ENCODE measurements around the gene NCOA1.
A peak's percentile ranks its signal among the peaks of the same experiment; 100 is the strongest.
"Not testable (repeated sequence)": the region's sequence is repeated elsewhere in the genome, so short reads cannot be mapped to it uniquely, and the experiment has no call there.

The NCOA1 gene

GRCh38 chr2:24756789-24757188 is 265.7 kb downstream of the NCOA1 start:
- no peak for DNase-seq

GRCh38 chr2:24761866-24762265 is 270.8 kb downstream of the NCOA1 start:
- DNase-seq = no peak

DNA sequence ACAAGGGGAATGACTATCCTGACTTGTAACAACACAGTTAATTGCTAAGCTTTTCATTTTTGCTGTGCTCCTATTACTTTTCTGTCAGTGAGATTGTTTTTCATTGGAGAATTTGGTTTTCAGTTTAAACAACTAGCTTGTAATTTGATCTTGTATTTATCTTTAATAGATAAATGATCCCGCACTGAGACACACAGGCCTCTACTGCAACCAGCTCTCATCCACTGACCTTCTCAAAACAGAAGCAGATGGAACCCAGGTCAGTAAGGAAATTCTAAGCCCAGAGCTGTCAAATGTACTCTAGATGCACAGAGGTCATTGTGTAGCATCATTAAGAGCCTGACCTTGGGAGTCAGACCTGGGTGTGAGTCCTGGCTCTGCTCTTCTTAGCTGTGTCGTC is 271.5 kb downstream of the NCOA1 start:
- no peak for DNase-seq

- DNase-seq = no peak
These were observed 272.8 kb downstream of the NCOA1 start for GRCh38 chr2:24763843-24764242.

DNA sequence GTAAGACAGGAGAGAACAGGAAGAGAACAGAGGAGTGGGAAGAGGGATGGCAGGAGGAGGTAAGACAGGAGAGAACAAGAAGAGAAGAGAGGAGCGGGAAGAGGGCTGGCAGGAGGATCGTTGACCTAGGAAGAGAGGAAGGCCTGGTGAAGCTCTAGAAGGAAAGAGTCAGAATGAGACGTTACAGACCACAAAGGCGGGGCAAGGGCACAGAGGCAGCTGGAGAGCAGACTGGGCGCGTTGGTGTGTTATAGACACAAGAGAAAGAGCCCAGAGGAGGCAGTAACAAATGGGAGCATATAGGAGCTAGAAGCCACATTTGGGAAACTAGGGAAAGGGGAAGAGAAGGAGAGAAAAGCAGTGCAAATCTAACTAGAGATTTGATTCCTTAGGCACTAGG is 275.6 kb downstream of the NCOA1 start:
- DNase-seq = no peak

DNA sequence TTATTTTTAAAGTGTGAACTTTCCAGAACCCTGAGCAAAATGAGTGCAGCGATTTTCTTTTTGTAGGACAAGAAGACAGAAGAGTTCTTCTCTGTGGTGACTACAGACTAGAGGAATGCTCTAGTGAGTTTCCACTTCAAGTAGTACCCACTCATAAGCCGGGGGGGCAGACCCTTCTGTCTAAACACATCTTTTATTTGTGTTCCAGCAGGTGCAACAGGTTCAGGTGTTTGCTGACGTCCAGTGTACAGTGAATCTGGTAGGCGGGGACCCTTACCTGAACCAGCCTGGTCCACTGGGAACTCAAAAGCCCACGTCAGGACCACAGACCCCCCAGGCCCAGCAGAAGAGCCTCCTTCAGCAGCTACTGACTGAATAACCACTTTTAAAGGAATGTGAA is 277.0 kb downstream of the NCOA1 start:
- DNase-seq = no peak

- no peak for DNase-seq
These were observed 277.5 kb downstream of the NCOA1 start for GRCh38 chr2:24768601-24769000.

DNA sequence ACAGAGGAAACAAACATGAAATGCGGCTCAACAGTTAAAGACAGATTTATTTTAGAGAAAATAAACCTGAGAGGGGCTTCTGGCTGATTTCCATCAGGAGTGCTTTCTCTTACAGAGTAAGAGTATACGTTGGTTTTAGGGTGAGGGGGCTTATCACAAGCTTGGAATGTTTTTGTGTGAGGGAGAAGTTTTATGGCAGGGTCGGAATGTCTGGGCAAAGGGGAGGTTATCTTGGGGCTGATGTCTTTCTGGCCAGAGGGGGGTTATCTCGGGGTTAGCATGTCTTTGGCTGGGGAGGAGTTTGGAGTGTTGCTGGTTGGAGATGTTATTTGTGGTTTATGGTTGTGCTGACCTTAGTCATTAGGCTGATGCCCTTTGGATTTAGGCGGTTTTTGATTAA is 280.0 kb downstream of the NCOA1 start:
- no peak for DNase-seq

DNA sequence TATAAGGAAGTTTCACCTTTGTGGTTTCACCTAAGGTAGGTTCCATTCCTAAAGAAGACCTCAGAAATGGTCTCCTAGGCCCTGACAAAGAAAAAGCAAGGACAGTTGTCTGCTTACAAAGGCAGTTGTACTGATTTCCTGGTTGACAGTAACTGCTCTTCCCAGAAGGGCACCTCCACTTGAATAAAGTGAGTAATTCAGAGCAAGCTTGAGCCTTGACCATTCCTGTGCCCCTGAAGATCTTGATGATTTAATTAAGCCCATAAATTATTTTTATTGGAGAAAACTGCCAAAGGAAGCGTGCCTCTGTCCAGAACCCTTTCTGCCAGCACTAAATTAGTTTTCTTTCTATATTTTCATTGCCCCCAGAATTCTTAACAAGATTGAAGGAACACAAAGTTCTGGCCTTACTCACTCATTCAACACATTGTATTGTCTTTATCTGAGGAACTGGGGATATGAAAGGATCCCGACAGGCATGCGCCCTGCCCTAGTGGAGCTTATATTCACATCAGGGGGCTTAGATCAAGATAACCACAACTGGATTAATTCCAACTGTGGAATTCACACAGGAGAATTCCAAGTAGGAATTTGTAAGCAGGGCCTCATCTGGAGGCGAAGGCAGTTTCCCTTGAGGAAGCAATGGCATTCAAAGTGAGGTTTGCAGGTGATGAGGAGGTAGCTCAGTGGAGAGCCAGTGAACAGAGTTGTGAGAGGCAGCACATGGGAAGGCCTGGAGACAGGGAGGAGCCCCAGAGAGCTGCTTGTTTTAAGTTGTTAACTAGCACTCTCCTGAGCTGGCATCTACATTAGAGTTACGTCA is 280.9 kb downstream of the NCOA1 start:
- DNase-seq = no peak

- DNase-seq = no peak
These were observed 283.3 kb downstream of the NCOA1 start for GRCh38 chr2:24774373-24774772.

DNA sequence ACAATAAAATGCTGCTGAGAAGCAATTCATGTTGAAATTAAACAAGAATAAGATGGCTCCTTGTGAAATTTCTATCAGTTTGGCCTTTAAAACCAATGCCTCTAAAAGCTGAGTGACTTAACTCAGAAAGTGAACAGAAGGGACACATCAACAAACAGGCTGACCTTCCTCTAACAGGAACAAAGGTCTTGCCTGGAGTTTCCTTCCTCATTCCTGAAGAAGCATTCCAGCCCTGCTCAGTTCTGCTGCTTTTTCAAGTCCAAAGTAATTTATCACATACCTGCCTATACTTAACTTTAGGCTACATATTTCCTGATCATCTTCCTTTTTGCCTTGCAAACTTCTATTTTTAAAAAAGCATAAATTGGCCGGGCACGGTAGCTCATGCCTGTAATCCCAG is 288.1 kb downstream of the NCOA1 start:
- DNase-seq = no peak

DNA sequence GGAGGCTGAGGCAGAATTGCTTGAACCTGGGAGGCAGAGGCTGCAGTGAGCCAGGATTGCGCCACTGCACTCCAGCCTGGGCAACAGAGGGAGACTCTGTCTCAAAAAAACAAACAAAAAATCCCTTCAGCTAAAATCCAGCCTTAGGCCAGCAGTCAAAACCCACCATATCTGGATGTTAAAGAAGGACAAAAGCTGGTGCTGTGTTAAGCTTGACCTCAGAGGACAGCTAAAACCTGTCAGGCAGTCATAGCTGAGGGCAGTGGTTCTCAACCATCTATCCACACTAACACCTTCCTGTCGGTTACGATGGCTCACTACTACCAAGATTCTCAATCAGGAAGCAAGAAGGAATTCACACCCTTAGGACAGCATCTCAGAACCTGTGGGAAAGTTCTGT is 292.6 kb downstream of the NCOA1 start:
- DNase-seq = no peak

DNA sequence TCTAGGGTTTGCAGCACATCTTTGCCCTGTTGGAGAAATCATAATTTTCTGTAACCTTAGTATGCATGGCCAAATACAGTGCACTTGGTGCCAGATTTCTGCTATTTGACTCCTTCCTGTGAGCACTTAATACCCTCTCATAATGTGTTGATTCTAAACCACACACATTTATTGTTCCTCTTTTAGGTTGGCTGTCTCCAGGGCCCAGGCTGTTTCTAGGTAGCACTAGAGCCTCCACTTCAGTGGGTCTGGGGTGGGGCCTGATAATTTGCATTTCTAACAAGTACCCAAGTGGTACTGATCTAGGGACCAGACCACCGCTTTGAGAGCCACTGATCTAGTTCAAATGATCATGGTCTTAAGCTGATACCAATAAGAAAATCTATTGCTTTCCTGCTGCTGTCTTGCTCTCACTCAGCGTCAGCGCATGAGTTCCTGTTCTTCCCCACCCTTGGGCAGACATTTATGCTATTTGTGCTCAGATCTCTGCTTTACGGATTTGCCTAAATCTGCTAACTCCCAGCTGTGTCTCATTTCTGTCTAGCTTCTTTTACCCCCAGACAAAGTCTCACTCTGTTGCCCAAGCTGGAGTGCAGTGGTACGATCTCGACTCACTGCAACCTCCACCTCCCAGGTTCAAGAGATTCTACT is 294.7 kb downstream of the NCOA1 start:
- no peak for DNase-seq

GRCh38 chr2:24787532-24787931 is 296.5 kb downstream of the NCOA1 start:
- no peak for DNase-seq

DNA sequence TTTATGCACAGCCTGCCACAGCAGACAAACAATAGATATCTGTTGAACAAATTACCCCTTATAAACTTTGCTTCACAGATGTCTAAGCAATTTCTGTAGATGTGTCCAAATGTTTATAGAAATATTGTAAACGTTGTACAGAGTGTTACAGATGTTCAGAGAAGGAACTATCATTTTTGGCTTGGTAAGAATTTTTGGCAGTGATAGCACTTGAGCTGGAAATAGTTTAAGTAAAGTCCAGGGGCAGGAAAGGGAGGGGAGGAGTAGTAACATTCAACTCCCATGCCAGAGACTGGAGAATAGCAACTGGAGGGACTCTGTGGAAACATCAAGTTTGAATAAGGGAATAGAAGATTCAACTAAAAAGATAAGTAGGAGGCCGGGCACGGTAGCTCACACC is 297.8 kb downstream of the NCOA1 start:
- no peak for DNase-seq

- DNase-seq = no peak
These were observed 300.4 kb downstream of the NCOA1 start for GRCh38 chr2:24791452-24791851.

- DNase-seq = no peak
These were observed 301.5 kb downstream of the NCOA1 start for GRCh38 chr2:24792542-24792873.

- peak; percentile 95 for DNase-seq
These were observed 302.1 kb downstream of the NCOA1 start, which contains the start of the genes CENPO and PTRHD1 for GRCh38 chr2:24792874-24793760. Gene CENPO (plus strand): TSS chr2:24793425. CDS start chr2:24793920, 495 bp downstream. Gene PTRHD1 (minus strand): TSS chr2:24793391. CDS start chr2:24793377, 14 bp downstream.

GRCh38 chr2:24793761-24794435 is 302.8 kb downstream of the NCOA1 start:
- DNase-seq = peak; percentile 31

- no peak for DNase-seq
These were observed 306.6 kb downstream of the NCOA1 start for GRCh38 chr2:24797644-24798043.

DNA sequence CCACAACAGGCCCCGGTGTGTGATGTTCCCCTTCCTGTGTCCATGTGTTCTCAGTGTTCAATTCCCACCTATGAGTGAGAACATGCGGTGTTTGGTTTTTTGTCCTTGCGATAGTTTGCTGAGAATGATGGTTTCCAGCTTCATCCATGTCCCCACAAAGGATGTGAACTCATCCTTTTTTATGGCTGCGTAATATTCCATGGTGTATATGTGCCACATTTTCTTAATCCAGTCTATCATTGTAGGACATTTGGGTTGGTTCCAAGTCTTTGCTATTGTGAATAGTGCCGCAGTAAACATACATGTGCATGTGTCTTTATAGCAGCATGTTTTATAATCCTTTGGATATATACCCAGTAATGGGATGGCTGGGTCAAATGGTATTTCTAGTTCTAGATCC is 309.4 kb downstream of the NCOA1 start:
- not testable (repeated sequence) for DNase-seq

DNA sequence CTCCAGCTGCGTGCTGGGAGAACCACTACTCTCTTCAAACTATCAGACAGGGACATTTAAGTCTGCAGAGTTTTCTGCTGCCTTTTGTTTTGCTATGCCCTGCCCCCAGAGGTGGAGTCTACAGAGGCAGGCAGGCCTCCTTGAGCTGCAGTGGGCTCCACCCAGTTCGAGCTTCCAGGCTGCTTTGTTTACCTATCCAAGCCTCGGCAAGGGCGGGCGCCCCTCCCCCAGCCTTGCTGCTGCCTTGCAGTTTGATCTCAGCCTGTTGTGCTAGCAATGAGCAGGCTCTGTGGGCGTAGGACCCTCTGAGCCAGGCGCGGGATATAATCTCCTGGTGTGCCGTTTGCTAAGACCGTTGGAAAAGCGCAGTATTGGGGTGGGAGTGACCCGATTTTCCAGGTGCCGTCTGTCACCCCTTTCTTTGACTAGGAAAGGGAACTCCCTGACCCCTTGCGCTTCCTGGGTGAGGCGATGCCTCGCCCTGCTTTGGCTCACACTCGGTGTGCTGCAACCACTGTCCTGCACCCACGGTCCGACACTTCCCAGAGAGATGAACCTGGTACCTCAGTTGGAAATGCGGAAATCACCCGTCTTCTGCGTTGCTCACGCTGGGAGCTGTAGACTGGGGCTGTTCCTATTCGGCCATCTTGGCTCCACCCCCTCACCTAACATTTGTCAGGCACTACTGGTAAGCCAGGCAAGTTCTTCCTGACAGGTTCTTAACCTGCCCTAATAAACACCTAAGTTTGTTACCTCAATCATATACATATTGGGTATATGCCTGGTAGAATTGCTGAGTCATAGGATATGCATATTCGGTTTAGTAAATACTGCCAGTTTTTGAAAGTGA is 315.0 kb downstream of the NCOA1 start:
- not testable (repeated sequence) for DNase-seq
